ENCODE results near the gene CACNB1.

DNA sequence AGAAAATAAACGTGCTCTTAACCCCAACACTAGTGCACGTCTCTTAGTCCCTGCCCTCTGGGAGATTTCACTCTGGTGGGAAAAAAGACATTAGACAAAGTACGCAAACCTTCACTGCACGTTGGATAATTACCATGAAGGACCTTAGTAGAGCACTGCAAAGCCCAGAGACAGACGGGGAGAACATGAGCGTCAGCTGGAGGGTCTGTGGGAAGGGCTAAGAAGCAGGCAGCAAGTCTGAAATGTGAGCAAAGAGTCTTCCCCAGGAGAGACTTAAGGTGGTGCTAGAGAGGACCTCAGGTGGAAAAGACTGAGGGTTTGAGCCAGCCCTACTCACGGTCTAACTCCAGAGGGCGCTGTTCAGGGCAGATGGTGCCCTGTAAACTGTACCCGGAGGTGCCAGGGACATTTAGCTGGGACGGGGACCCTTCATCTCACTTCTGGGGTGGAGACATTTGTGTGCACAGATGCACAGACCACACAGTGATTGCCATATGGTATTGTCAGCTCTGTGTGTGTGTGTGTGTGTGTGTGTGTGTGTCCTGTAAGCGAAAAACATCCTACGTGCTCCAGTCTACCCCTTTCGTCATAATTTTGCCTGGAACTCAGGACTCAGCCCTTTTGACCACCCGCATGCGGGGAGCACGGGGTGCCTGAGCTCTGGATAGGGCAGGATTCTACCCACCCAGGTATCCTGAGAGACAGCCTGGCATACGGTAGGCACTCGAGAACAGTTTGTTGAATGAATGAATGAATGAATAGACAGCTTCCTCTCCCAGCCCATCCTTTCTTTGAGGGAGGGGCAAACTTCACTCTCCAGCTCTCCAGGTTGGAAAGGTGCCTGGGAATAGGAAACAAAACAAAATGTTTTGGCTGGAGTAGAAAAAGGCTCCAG is 38.3 kb upstream of the CACNB1 start:
- no peak for TF ChIP-seq ZNF565 (CRISPR knock-in tag; conservative IDR thresholded peaks at IDR 0.05; ENCODE audit: low read depth)
- TF ChIP-seq ZNF70 (CRISPR knock-in tag; IDR thresholded peaks at IDR 0.05), result no peak
- no peak for TF ChIP-seq CREB5 (CRISPR knock-in tag; IDR thresholded peaks at IDR 0.05; ENCODE audit: low read depth)
- TF ChIP-seq RARB (CRISPR knock-in tag; IDR thresholded peaks at IDR 0.05), result no peak
- TF ChIP-seq, protein P1, sequence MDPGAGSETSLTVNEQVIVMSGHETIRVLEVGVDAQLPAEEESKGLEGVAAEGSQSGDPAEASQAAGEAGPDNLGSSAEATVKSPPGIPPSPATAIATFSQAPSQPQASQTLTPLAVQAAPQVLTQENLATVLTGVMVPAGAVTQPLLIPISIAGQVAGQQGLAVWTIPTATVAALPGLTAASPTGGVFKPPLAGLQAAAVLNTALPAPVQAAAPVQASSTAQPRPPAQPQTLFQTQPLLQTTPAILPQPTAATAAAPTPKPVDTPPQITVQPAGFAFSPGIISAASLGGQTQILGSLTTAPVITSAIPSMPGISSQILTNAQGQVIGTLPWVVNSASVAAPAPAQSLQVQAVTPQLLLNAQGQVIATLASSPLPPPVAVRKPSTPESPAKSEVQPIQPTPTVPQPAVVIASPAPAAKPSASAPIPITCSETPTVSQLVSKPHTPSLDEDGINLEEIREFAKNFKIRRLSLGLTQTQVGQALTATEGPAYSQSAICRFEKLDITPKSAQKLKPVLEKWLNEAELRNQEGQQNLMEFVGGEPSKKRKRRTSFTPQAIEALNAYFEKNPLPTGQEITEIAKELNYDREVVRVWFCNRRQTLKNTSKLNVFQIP (CRISPR knock-in tag; IDR thresholded peaks at IDR 0.05; ENCODE audit: borderline replicate concordance, low read depth), result no peak
- no peak for TF ChIP-seq OSR1 (CRISPR knock-in tag; IDR thresholded peaks at IDR 0.05)
- TF ChIP-seq TOX (CRISPR knock-in tag; IDR thresholded peaks at IDR 0.05; ENCODE audit: borderline replicate concordance), result no peak
- TF ChIP-seq, protein P2, sequence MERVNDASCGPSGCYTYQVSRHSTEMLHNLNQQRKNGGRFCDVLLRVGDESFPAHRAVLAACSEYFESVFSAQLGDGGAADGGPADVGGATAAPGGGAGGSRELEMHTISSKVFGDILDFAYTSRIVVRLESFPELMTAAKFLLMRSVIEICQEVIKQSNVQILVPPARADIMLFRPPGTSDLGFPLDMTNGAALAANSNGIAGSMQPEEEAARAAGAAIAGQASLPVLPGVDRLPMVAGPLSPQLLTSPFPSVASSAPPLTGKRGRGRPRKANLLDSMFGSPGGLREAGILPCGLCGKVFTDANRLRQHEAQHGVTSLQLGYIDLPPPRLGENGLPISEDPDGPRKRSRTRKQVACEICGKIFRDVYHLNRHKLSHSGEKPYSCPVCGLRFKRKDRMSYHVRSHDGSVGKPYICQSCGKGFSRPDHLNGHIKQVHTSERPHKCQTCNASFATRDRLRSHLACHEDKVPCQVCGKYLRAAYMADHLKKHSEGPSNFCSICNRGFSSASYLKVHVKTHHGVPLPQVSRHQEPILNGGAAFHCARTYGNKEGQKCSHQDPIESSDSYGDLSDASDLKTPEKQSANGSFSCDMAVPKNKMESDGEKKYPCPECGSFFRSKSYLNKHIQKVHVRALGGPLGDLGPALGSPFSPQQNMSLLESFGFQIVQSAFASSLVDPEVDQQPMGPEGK (CRISPR knock-in tag; IDR thresholded peaks at IDR 0.05; ENCODE audit: borderline replicate concordance), result no peak
- no peak for TF ChIP-seq TSHZ2 (CRISPR knock-in tag; IDR thresholded peaks at IDR 0.05)

Data from SK-N-SH treated with all-trans-retinoic acid at 6 μM for 48 hours (cell line).